NCI-H2196 treated with DMSO at 0.1 percent for 48 hours (cell line): ENCODE results near the gene TMEM60.
A peak's percentile ranks its signal among the peaks of the same experiment; 100 is the strongest.

Experiments
- DNase-seq: peaks from one replicate; lab custom pipeline; 2025; ENCODE audit not compliant: unreplicated experiment; lab: John Stamatoyannopoulos, UW

TMEM60 gene

GRCh38 chr7:77771901-77772300 is 26.3 kb downstream of the TMEM60 start:
- no peak for DNase-seq

GRCh38 chr7:77770316-77770715 is 27.9 kb downstream of the TMEM60 start:
- DNase-seq: no peak

GRCh38 chr7:77766801-77767605 is 31.2 kb downstream of the TMEM60 start:
- no peak for DNase-seq

GRCh38 chr7:77765906-77766800 is 32.1 kb downstream of the TMEM60 start:
- DNase-seq: no peak

- DNase-seq: no peak
These were observed 32.8 kb downstream of the TMEM60 start for GRCh38 chr7:77765481-77765880.

GRCh38 chr7:77760809-77761453 is 37.3 kb downstream of the TMEM60 start:
- DNase-seq: no peak

GRCh38 chr7:77759294-77759889 is 38.8 kb downstream of the TMEM60 start:
- peak; percentile 8 for DNase-seq

GRCh38 chr7:77757589-77757988 is 40.6 kb downstream of the TMEM60 start:
- no peak for DNase-seq

GRCh38 chr7:77753173-77753572 is 45.1 kb downstream of the TMEM60 start:
- no peak for DNase-seq

GRCh38 chr7:77752016-77752415 is 46.2 kb downstream of the TMEM60 start:
- DNase-seq: no peak

- DNase-seq: no peak
These were observed 50.5 kb downstream of the TMEM60 start for GRCh38 chr7:77747718-77748117.

GRCh38 chr7:77747178-77747577 is 51.1 kb downstream of the TMEM60 start:
- DNase-seq: no peak

GRCh38 chr7:77746824-77747165 is 51.4 kb downstream of the TMEM60 start:
- no peak for DNase-seq

GRCh38 chr7:77746164-77746823 is 51.9 kb downstream of the TMEM60 start:
- DNase-seq: no peak

- no peak for DNase-seq
These were observed 52.5 kb downstream of the TMEM60 start for GRCh38 chr7:77745746-77746145.
